HepG2 (cell line): Measurements from ENCODE around the gene PA2G4. TPM values are rescaled to one million over a fixed set of nuclear protein-coding genes. Genes with fewer than 3 reads are reported as not detected.
A peak's percentile ranks its signal among the peaks of the same experiment; 100 is the strongest.

Experiments
- EEA1 ChIP-seq: sonication (generic); formaldehyde crosslinking; IDR thresholded peaks from 2 replicates; pipeline ENCODE4 v1.5.1; 2020; ENCODE audit warnings: mild to moderate bottlenecking, missing genetic modification reagents, borderline replicate concordance
- KMT2A ChIP-seq: sonication (generic); formaldehyde crosslinking; IDR thresholded peaks from 2 replicates; pipeline ENCODE4 v1.4.0; 2020; ENCODE audit warnings: missing genetic modification reagents
- MEIS2 ChIP-seq: sonication (generic); formaldehyde crosslinking; IDR thresholded peaks from 2 replicates; pipeline ENCODE4 v1.9.0; 2021; ENCODE audit warnings: mild to moderate bottlenecking, missing genetic modification reagents
- POLR2G ChIP-seq: fragments of 200-400 bp; formaldehyde crosslinking; IDR thresholded peaks from 2 replicates; pipeline ENCODE4 v1.6.1; 2018; ENCODE audit warnings: mild to moderate bottlenecking, low read depth, low read length, moderate library complexity
- ZNF138 ChIP-seq: sonication (generic); formaldehyde crosslinking; IDR thresholded peaks from 2 replicates; pipeline ENCODE4 v1.5.0; 2020; ENCODE audit warnings: mild to moderate bottlenecking, low read depth, missing genetic modification reagents
- ZNF235 ChIP-seq: sonication (generic); formaldehyde crosslinking; IDR thresholded peaks from 2 replicates; pipeline ENCODE4 v1.8.1; 2023; ENCODE audit warnings: mild to moderate bottlenecking, missing genetic modification reagents, borderline replicate concordance
- ZNF607 ChIP-seq: sonication (generic); formaldehyde crosslinking; IDR thresholded peaks from 2 replicates; pipeline ENCODE4 v1.5.1; 2020; ENCODE audit warnings: missing genetic modification reagents, mild to moderate bottlenecking, borderline replicate concordance
- polyA plus RNA-seq, 8 experiments: library from polyadenylated mRNA; depleted of rRNA in 3 of 8; stranded (reverse) in 7 of 8; unstranded in 1 of 8; fragments of >200 nt; fragmentation: Illumina TruSeq in 4 of 8; extraction: Trizol in 4 of 8; gene quantifications; 2 replicates each; pipeline versions ENCODE4 v1.2.1 to v1.2.3, GENCODE V29; 2011 to 2016; ENCODE audit warnings: low read depth in 4 of 8, missing spikeins in 1 of 8, mixed read lengths in 1 of 8; ENCODE audit not compliant: insufficient read depth in 1 of 8
- total RNA-seq, 5 experiments: library from RNA; depleted of rRNA; stranded (reverse); fragments of >200 nt; fragmentation: Illumina TruSeq; extraction: Trizol; gene quantifications; 2 replicates each; pipeline ENCODE4 v1.2.3, GENCODE V29; 2016; ENCODE audit warnings: low read depth in 1 of 5
- TF ChIP-seq, protein P1 (sequence below): sonication (generic); formaldehyde crosslinking; IDR thresholded peaks from 2 replicates; pipeline ENCODE4 v1.4.0; 2020; ENCODE audit warnings: missing genetic modification reagents, mild to moderate bottlenecking, borderline replicate concordance
- TF ChIP-seq, protein P2 (sequence below), 2 experiments: sonication (generic) in 1 of 2; formaldehyde crosslinking in 1 of 2; IDR thresholded peaks; 2 replicates each; pipeline versions ENCODE4 v1.4.0 to v1.6.1; 2016 to 2020; ENCODE audit warnings: borderline replicate concordance in 1 of 2, low read depth in 1 of 2, mild to moderate bottlenecking in 1 of 2, missing genetic modification reagents in 1 of 2
- TF ChIP-seq, protein P3 (sequence below): sonication (generic); formaldehyde crosslinking; IDR thresholded peaks from 2 replicates; pipeline ENCODE4 v1.4.0; 2020; ENCODE audit warnings: missing genetic modification reagents, borderline replicate concordance
- TF ChIP-seq, protein P4 (sequence below): sonication (generic); formaldehyde crosslinking; IDR thresholded peaks from 2 replicates; pipeline ENCODE4 v1.4.0; 2020; ENCODE audit warnings: mild to moderate bottlenecking, missing genetic modification reagents
- TF ChIP-seq, protein P5 (sequence below): sonication (generic); formaldehyde crosslinking; IDR thresholded peaks from 2 replicates; pipeline ENCODE4 v1.5.0; 2020; ENCODE audit warnings: missing genetic modification reagents, mild to moderate bottlenecking, borderline replicate concordance

PA2G4 gene
- total and polyA plus RNA-seq, 2 of the 13 experiments (the other 11 are each of a cell fraction or from before 2014, with no cell fraction given): 147 to 240 TPM

DNA sequence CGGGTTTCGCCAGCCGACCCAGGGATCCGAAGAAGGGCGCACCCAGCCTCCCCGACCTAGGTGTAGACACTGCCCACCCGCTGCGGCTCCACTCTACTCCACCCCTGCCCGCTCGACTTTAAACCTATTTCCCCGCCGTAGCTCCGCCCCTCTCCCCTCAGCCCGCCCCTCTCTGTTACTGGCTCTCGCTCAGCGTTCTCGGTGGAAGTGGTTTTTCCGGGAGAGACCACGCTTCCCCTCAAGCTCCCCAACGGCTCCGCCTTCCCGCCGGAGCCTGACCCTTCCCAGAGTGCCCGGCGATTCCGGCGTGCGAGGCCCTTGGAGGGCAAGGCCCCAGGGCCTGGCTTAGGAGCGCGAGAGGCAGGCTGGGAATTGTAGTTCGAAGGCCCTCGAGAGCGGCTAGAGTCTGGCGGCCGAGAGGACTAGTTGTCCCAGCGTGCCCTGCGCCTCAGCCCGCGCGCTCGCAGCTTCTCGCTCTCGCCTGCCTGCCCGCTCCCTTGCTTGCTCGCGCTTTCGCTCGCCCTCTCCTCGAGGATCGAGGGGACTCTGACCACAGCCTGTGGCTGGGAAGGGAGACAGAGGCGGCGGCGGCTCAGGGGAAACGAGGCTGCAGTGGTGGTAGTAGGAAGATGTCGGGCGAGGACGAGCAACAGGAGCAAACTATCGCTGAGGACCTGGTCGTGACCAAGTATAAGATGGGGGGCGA is at the start of gene PA2G4 (continued):
- TF ChIP-seq ZNF235: no peak
- TF ChIP-seq, protein P1, sequence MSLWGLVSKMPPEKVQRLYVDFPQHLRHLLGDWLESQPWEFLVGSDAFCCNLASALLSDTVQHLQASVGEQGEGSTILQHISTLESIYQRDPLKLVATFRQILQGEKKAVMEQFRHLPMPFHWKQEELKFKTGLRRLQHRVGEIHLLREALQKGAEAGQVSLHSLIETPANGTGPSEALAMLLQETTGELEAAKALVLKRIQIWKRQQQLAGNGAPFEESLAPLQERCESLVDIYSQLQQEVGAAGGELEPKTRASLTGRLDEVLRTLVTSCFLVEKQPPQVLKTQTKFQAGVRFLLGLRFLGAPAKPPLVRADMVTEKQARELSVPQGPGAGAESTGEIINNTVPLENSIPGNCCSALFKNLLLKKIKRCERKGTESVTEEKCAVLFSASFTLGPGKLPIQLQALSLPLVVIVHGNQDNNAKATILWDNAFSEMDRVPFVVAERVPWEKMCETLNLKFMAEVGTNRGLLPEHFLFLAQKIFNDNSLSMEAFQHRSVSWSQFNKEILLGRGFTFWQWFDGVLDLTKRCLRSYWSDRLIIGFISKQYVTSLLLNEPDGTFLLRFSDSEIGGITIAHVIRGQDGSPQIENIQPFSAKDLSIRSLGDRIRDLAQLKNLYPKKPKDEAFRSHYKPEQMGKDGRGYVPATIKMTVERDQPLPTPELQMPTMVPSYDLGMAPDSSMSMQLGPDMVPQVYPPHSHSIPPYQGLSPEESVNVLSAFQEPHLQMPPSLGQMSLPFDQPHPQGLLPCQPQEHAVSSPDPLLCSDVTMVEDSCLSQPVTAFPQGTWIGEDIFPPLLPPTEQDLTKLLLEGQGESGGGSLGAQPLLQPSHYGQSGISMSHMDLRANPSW: no peak; the same call in 1 of the 2 replicates
- TF ChIP-seq, protein P2, sequence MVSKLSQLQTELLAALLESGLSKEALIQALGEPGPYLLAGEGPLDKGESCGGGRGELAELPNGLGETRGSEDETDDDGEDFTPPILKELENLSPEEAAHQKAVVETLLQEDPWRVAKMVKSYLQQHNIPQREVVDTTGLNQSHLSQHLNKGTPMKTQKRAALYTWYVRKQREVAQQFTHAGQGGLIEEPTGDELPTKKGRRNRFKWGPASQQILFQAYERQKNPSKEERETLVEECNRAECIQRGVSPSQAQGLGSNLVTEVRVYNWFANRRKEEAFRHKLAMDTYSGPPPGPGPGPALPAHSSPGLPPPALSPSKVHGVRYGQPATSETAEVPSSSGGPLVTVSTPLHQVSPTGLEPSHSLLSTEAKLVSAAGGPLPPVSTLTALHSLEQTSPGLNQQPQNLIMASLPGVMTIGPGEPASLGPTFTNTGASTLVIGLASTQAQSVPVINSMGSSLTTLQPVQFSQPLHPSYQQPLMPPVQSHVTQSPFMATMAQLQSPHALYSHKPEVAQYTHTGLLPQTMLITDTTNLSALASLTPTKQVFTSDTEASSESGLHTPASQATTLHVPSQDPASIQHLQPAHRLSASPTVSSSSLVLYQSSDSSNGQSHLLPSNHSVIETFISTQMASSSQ (IDR thresholded peaks at IDR 0.05; ENCODE audit: low read depth): no peak
- TF ChIP-seq, protein P2 (CRISPR knock-in tag; IDR thresholded peaks at IDR 0.05; ENCODE audit: borderline replicate concordance): peak; percentile 91
- peak; percentile 60 for TF ChIP-seq ZNF607
- peak; percentile 79 for TF ChIP-seq KMT2A (CRISPR knock-in tag)
- TF ChIP-seq MEIS2 (CRISPR knock-in tag): peak; percentile 55; the same call in 1 of the 2 replicates
- TF ChIP-seq, protein P3, sequence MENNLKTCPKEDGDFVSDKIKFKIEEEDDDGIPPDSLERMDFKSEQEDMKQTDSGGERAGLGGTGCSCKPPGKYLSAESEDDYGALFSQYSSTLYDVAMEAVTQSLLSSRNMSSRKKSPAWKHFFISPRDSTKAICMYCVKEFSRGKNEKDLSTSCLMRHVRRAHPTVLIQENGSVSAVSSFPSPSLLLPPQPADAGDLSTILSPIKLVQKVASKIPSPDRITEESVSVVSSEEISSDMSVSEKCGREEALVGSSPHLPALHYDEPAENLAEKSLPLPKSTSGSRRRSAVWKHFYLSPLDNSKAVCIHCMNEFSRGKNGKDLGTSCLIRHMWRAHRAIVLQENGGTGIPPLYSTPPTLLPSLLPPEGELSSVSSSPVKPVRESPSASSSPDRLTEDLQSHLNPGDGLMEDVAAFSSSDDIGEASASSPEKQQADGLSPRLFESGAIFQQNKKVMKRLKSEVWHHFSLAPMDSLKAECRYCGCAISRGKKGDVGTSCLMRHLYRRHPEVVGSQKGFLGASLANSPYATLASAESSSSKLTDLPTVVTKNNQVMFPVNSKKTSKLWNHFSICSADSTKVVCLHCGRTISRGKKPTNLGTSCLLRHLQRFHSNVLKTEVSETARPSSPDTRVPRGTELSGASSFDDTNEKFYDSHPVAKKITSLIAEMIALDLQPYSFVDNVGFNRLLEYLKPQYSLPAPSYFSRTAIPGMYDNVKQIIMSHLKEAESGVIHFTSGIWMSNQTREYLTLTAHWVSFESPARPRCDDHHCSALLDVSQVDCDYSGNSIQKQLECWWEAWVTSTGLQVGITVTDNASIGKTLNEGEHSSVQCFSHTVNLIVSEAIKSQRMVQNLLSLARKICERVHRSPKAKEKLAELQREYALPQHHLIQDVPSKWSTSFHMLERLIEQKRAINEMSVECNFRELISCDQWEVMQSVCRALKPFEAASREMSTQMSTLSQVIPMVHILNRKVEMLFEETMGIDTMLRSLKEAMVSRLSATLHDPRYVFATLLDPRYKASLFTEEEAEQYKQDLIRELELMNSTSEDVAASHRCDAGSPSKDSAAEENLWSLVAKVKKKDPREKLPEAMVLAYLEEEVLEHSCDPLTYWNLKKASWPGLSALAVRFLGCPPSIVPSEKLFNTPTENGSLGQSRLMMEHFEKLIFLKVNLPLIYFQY: peak; percentile 61
- TF ChIP-seq POLR2G: peak; percentile 98
- TF ChIP-seq, protein P4, sequence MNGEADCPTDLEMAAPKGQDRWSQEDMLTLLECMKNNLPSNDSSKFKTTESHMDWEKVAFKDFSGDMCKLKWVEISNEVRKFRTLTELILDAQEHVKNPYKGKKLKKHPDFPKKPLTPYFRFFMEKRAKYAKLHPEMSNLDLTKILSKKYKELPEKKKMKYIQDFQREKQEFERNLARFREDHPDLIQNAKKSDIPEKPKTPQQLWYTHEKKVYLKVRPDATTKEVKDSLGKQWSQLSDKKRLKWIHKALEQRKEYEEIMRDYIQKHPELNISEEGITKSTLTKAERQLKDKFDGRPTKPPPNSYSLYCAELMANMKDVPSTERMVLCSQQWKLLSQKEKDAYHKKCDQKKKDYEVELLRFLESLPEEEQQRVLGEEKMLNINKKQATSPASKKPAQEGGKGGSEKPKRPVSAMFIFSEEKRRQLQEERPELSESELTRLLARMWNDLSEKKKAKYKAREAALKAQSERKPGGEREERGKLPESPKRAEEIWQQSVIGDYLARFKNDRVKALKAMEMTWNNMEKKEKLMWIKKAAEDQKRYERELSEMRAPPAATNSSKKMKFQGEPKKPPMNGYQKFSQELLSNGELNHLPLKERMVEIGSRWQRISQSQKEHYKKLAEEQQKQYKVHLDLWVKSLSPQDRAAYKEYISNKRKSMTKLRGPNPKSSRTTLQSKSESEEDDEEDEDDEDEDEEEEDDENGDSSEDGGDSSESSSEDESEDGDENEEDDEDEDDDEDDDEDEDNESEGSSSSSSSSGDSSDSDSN: peak; percentile 89
- TF ChIP-seq EEA1: no peak
- peak; percentile 87; the same call in 1 of the 2 replicates for TF ChIP-seq ZNF138 (CRISPR knock-in tag)
- TF ChIP-seq, protein P5, sequence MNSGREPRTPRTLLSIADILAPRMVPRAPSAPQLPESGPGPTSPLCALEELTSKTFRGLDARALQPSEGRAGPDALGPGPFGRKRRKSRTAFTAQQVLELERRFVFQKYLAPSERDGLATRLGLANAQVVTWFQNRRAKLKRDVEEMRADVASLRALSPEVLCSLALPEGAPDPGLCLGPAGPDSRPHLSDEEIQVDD (CRISPR knock-in tag): peak; percentile 88; the same call in 1 of the 2 replicates
